Liver (tissue), 9 donors: ENCODE data around the gene ZNF74. TPM values are rescaled to one million over a fixed set of nuclear protein-coding genes. Genes with fewer than 3 reads are reported as not detected.
A peak's percentile ranks its signal among the peaks of the same experiment; 100 is the strongest.

ENCODE experiments used
- DNase-seq: peaks from one replicate; pipeline ENCODE4 v3.0.0-alpha.2; 2017; ENCODE audit warnings: low spot score
- H3K27ac ChIP-seq, 2 donors: one replicate each; pipeline ENCODE4 v1.7.0; 2013; ENCODE audit warnings: inconsistent platforms in 2 of 2, low read length in 2 of 2, control low read depth in 1 of 2, low read depth in 1 of 2, mild to moderate bottlenecking in 1 of 2
- H3K27me3 ChIP-seq, 4 donors: one replicate each; pipeline versions ENCODE4 v1.6.1 to v1.7.0; 2013; ENCODE audit warnings: low read length in 3 of 4, inconsistent platforms in 1 of 4, mild to moderate bottlenecking in 1 of 4, moderate library complexity in 1 of 4; ENCODE audit not compliant: control insufficient read depth in 4 of 4, insufficient read depth in 4 of 4
- H3K36me3 ChIP-seq, 4 donors: one replicate each; pipeline versions ENCODE4 v1.6.1 to v1.7.0; 2013; ENCODE audit warnings: low read length in 3 of 4, mild to moderate bottlenecking in 3 of 4, low read depth in 1 of 4, moderate library complexity in 1 of 4; ENCODE audit not compliant: control insufficient read depth in 4 of 4, insufficient read depth in 3 of 4
- H3K4me1 ChIP-seq, 4 donors: one replicate each; pipeline versions ENCODE4 v1.6.1 to v1.7.0; 2013; ENCODE audit warnings: low read length in 3 of 4, mild to moderate bottlenecking in 3 of 4, moderate library complexity in 1 of 4; ENCODE audit not compliant: control insufficient read depth in 4 of 4, insufficient read depth in 4 of 4
- H3K4me3 ChIP-seq, 3 donors: one replicate each; pipeline versions ENCODE4 v1.6.1 to v1.7.0; 2013; ENCODE audit warnings: low read length in 3 of 3, control low read depth in 1 of 3, low read depth in 1 of 3, mild to moderate bottlenecking in 1 of 3
- H3K9ac ChIP-seq, 2 donors: one replicate each; pipeline ENCODE4 v1.7.0; 2013; ENCODE audit warnings: low read length in 2 of 2, mild to moderate bottlenecking in 2 of 2, moderate library complexity in 2 of 2, control low read depth in 1 of 2, low read depth in 1 of 2
- H3K9me3 ChIP-seq, 4 donors: one replicate each; pipeline versions ENCODE4 v1.6.1 to v1.7.0; 2013; ENCODE audit warnings: low read length in 3 of 4; ENCODE audit not compliant: control insufficient read depth in 4 of 4
- EGR1 ChIP-seq, 2 donors: IDR thresholded peaks; 2 replicates each; pipeline ENCODE4 v1.6.1; 2016 to 2018; ENCODE audit warnings: antibody characterized with exemption in 2 of 2, low read depth in 2 of 2
- FOXA1 ChIP-seq: IDR thresholded peaks from 2 replicates; pipeline ENCODE4 v1.6.1; 2016; ENCODE audit warnings: antibody characterized with exemption
- FOXA2 ChIP-seq: IDR thresholded peaks from 2 replicates; pipeline ENCODE4 v1.6.1; 2016; ENCODE audit warnings: antibody characterized with exemption
- HNF4A ChIP-seq, 2 donors: conservative IDR thresholded peaks; 2 replicates each; pipeline ENCODE4 v1.6.1; 2016; ENCODE audit warnings: antibody characterized with exemption in 2 of 2, mild to moderate bottlenecking in 2 of 2
- JUND ChIP-seq, 2 donors: IDR thresholded peaks; 2 replicates each; pipeline ENCODE4 v1.6.1; 2016; ENCODE audit warnings: antibody characterized with exemption in 2 of 2
- RXRA ChIP-seq, 2 donors: IDR thresholded peaks; 2 replicates each; pipeline ENCODE4 v1.6.1; 2017 to 2018; ENCODE audit warnings: antibody characterized with exemption in 2 of 2, mild to moderate bottlenecking in 1 of 2
- SP1 ChIP-seq: IDR thresholded peaks from 2 replicates; pipeline ENCODE4 v1.6.1; 2018; ENCODE audit warnings: antibody characterized with exemption, mild to moderate bottlenecking
- TAF1 ChIP-seq: conservative IDR thresholded peaks from 2 replicates; pipeline ENCODE4 v1.6.1; 2016; ENCODE audit warnings: antibody characterized with exemption, mild to moderate bottlenecking
- WGBS: extraction: QIAGEN DNeasy Blood & Tissue Kit; methylation state at CpG from one replicate; pipeline ENCODE4 v1.1.7; 2013; 5-methylcytosine and 5-hydroxymethylcytosine counted together
- polyA plus RNA-seq, 2 donors: library from polyadenylated mRNA; stranded (reverse) in 1 of 2; unstranded in 1 of 2; fragments of 200-250 nt in 1 of 2; fragments of >200 nt in 1 of 2; fragmentation: Nextera tagmentation in 1 of 2; extraction: Ambion mirVana in 1 of 2; gene quantifications; one replicate each; pipeline versions ENCODE4 v1.2.1 to v1.2.3, GENCODE V29; 2013 to 2015
- total RNA-seq, 2 donors: library from RNA; depleted of rRNA; stranded (reverse); fragments of >200 nt; gene quantifications; one replicate each; pipeline ENCODE4 v1.2.3, GENCODE V29; 2014
- TF ChIP-seq, protein P1 (sequence below): IDR thresholded peaks from 2 replicates; pipeline ENCODE4 v1.6.1; 2016; ENCODE audit warnings: antibody characterized with exemption
- TF ChIP-seq, protein P2 (sequence below): IDR thresholded peaks from 2 replicates; pipeline ENCODE4 v1.6.1; 2016; ENCODE audit warnings: antibody characterized with exemption, mild to moderate bottlenecking
- donor health status: healthy.
- donor health status: healthy.
- donor health status: healthy.
- donor health status: healthy.
- donor health status: healthy.

Gene ZNF74
- total and polyA plus RNA-seq, 4 donors = 0.99 to 5.0 (median 3.1) TPM

DNA sequence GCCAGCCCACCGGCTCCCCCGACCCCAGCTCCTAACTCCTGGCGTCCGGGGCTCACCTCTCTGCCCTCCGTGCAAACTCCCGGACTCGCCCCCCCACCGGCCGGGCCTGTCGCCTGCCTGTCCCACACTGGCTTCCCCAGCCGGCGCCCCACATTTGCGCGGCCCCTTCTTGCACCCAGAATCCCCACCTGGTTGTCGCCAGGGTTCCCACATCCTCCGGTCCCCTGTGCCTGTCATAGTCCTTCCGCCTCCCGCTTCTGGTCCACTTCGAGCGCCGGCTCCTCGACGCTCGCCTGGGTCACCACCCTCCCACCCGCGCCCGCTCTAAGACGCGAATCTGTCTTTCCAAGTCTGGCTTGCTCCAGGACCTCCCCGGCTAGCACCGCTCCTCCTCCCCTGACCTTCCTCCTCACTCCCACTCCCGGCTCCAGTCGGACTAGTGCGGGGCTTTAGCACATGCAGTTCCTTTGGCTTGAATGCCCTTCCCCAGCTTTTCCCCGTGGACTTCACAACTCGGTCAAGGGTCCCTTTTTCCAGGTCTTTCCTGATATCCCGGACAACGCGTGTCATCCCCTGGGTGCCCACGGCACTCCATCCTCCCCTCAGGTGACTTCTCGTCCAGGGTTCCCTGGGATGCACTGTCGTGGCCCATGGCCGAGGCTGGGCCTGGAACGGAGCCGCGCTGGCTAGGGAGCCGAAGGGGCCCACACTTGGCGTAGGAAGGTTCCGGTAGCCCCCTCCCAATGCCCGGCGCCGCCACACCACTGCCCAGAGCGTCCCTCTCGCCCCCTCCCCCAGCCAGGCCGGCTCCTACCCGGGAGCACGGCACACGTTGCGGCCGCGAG, 43.0 kb downstream of the ZNF74 start:
- Histone ChIP-seq H3K27ac (peak overlapping the region; percentile 32 to 47), H3K36me3 (peaks cover 0 to 3% (median under 1%) of the 10 kb centered on the region in 4 donors), H3K27me3 (no peaks in the 10 kb centered on the region), H3K4me1 (peaks cover 2 to 25% (median 12%) of the 10 kb centered on the region in 4 donors), H3K9me3 (no peaks in the 10 kb centered on the region), H3K4me3 (peak overlapping the region in 2 of 3 donors; percentile 36 to 51), H3K9ac (no peak overlapping the region)
- TF ChIP-seq FOXA1 (no peak), FOXA2 (no peak), SP1 (no peak), EGR1 (IDR thresholded peaks at IDR 0.05; ENCODE audit: low read depth in 2 of 2) (no peak), HNF4A (conservative IDR thresholded peaks at IDR 0.05) (no peak)
- 6% methylated on average over 61 of the region's 61 CpGs for WGBS
- DNase-seq = no peak

DNA sequence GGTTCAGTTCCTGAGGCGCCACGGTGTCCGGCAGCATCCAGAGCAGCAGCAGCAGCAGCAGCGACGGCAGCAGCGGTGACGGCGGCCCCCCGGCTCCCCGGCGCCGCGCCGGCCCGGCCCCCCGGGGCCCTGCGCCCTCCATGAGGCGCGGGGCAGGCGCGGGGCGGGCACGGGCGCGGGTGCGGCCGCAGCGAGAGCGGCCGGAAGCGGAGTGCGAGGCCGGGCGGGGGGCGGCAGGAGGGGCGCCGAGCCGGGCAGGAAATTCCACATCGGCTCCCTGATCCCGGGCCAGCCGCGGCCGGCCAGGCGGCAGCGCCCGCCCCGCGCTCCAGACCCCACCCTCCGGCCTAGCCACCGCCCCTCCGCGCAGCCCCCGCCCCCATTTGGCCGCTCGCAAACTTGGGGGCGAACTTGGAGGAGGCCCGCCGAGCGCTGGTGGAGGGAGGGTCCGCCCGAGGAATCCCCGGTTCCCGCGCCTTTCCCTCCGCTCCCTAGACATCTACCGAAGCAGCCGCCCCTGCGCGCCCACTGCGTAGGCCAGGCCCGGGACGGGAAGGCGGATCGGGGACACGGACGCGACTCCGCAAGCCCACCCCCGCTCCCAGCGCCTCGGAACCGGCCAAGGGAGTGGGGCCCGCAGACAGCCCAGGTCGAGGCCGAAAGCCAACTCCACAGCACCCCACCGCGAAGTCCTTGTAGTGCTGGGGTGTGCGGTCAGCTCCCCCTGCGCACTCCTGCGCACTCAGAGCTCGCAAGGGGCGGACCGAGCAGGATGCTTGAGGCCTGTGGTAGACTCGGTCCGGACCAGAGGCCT, 43.9 kb downstream of the ZNF74 start, which contains the start of gene SCARF2:
SCARF2 (minus strand) TSS at position 213 of the 814 bp plus-strand sequence; CDS start at position 142, 71 bp downstream.
- TF ChIP-seq TAF1 (no peak), SP1 (no peak), JUND (IDR thresholded peaks at IDR 0.05) (no peak), FOXA2 (no peak), RXRA (IDR thresholded peaks at IDR 0.05) (no peak), HNF4A (conservative IDR thresholded peaks at IDR 0.05) (no peak)
- TF ChIP-seq, protein P1, sequence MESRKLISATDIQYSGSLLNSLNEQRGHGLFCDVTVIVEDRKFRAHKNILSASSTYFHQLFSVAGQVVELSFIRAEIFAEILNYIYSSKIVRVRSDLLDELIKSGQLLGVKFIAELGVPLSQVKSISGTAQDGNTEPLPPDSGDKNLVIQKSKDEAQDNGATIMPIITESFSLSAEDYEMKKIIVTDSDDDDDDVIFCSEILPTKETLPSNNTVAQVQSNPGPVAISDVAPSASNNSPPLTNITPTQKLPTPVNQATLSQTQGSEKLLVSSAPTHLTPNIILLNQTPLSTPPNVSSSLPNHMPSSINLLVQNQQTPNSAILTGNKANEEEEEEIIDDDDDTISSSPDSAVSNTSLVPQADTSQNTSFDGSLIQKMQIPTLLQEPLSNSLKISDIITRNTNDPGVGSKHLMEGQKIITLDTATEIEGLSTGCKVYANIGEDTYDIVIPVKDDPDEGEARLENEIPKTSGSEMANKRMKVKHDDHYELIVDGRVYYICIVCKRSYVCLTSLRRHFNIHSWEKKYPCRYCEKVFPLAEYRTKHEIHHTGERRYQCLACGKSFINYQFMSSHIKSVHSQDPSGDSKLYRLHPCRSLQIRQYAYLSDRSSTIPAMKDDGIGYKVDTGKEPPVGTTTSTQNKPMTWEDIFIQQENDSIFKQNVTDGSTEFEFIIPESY = no peak
- TF ChIP-seq, protein P2, sequence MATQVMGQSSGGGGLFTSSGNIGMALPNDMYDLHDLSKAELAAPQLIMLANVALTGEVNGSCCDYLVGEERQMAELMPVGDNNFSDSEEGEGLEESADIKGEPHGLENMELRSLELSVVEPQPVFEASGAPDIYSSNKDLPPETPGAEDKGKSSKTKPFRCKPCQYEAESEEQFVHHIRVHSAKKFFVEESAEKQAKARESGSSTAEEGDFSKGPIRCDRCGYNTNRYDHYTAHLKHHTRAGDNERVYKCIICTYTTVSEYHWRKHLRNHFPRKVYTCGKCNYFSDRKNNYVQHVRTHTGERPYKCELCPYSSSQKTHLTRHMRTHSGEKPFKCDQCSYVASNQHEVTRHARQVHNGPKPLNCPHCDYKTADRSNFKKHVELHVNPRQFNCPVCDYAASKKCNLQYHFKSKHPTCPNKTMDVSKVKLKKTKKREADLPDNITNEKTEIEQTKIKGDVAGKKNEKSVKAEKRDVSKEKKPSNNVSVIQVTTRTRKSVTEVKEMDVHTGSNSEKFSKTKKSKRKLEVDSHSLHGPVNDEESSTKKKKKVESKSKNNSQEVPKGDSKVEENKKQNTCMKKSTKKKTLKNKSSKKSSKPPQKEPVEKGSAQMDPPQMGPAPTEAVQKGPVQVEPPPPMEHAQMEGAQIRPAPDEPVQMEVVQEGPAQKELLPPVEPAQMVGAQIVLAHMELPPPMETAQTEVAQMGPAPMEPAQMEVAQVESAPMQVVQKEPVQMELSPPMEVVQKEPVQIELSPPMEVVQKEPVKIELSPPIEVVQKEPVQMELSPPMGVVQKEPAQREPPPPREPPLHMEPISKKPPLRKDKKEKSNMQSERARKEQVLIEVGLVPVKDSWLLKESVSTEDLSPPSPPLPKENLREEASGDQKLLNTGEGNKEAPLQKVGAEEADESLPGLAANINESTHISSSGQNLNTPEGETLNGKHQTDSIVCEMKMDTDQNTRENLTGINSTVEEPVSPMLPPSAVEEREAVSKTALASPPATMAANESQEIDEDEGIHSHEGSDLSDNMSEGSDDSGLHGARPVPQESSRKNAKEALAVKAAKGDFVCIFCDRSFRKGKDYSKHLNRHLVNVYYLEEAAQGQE = no peak
- Histone ChIP-seq H3K27ac (peak within 1 kb of the TSS; percentile 38 to 68), H3K36me3 (peaks cover 0 to 11% (median 4%) of the 10 kb centered on the region in 4 donors), H3K9ac (no peak within 1 kb of the TSS), H3K4me1 (peaks cover 2 to 25% (median 13%) of the 10 kb centered on the region in 4 donors), H3K27me3 (no peaks in the 10 kb centered on the region), H3K9me3 (no peaks in the 10 kb centered on the region), H3K4me3 (peak within 1 kb of the TSS in 2 of 3 donors; percentile 36 to 51)
- whole genome bisulfite sequencing = 5% methylated on average over 95 of the region's 95 CpGs
- no peak for DNase-seq
